ENCODE measurements around the gene HSPA4. TPM values are rescaled to one million over a fixed set of nuclear protein-coding genes. Genes with fewer than 3 reads are reported as not detected.
"Not testable (repeated sequence)": the region's sequence is repeated elsewhere in the genome, so short reads cannot be mapped to it uniquely, and the experiment has no call there.

HSPA4 gene
- total RNA-seq = 10 to 100 TPM; 77.5 to 88.8 (median 85.3) TPM
- 52.1 TPM for polyA plus RNA-seq
- long read RNA-seq, donor 1, full-length matches to known transcripts = 100 of 122 reads
- long read RNA-seq, donor 1, partial matches to known transcripts = 7 of 122 reads
- long read RNA-seq, donor 1, other reads (novel, unspliced or antisense) = 15 of 122 reads
- long read RNA-seq, donor 2, full-length matches to known transcripts = 54 of 61 reads
- long read RNA-seq, donor 2, partial matches to known transcripts = 3 of 61 reads
- long read RNA-seq, donor 2, other reads (novel, unspliced or antisense) = 4 of 61 reads
- long read RNA-seq, donor 3, full-length matches to known transcripts = 260 of 313 reads
- long read RNA-seq, donor 3, partial matches to known transcripts = 33 of 313 reads
- long read RNA-seq, donor 3, other reads (novel, unspliced or antisense) = 20 of 313 reads
- long read RNA-seq, donor 4, full-length matches to known transcripts = 40 of 49 reads
- long read RNA-seq, donor 4, partial matches to known transcripts = 6 of 49 reads
- long read RNA-seq, donor 4, other reads (novel, unspliced or antisense) = 3 of 49 reads

- Histone ChIP-seq H3K4me3 (ENCODE audit: low read length) (peak within 1 kb of the TSS; percentile 84), H3K4me1 (ENCODE audit: control insufficient read depth, insufficient read depth, low read length) (peaks cover 7% of the 10 kb centered on the region), H3K27ac (ENCODE audit: low read length) (peak within 1 kb of the TSS; percentile 100), H3K27me3 (ENCODE audit: control insufficient read depth, insufficient read depth) (no peaks in the 10 kb centered on the region), H3K9me3 (ENCODE audit: control insufficient read depth, low read length) (no peaks in the 10 kb centered on the region)
- ATAC-seq (peak; percentile 95 to 96), DNase-seq (peak; percentile 98)
- intact Hi-C loops (cut with DNase I) = no loop called here
- WGBS = under 1% methylated on average over 68 of the region's 68 CpGs
Measured at GRCh38 chr5:133051542-133052316, at the start of gene HSPA4. HSPA4 (plus strand) TSS chr5:133052013; CDS start chr5:133052251, 238 bp downstream.

- H3K27me3 ChIP-seq (ENCODE audit: control insufficient read depth, insufficient read depth) = no peaks in the 10 kb centered on the region
- H3K4me1 ChIP-seq (ENCODE audit: control insufficient read depth, insufficient read depth, low read length) = no peaks in the 10 kb centered on the region
- H3K4me3 ChIP-seq (ENCODE audit: low read length) = no peak overlapping the region
- intact Hi-C loops (cut with DNase I) = no loop called here
- ATAC-seq (no peak), DNase-seq (no peak)
- WGBS = 75% methylated on average over 1 of the region's 1 CpG
- H3K27ac ChIP-seq (ENCODE audit: low read length) = no peak overlapping the region
- no peaks in the 10 kb centered on the region for H3K9me3 ChIP-seq (ENCODE audit: control insufficient read depth, low read length)
Measured at GRCh38 chr5:133006653-133007052, 45.2 kb upstream of the HSPA4 start.

GRCh38 chr5:133008455-133008854 lies 43.4 kb upstream of the HSPA4 start:
- WGBS = 81% methylated on average over 6 of the region's 6 CpGs
- ATAC-seq; H3K4me1 ChIP-seq (ENCODE audit: control insufficient read depth, insufficient read depth, low read length): not testable (repeated sequence)

GRCh38 chr5:133015466-133015865 lies 36.3 kb upstream of the HSPA4 start:
- no peak overlapping the region for H3K27ac ChIP-seq (ENCODE audit: low read length)
- ATAC-seq (no peak), DNase-seq (no peak)
- no peaks in the 10 kb centered on the region for H3K4me1 ChIP-seq (ENCODE audit: control insufficient read depth, insufficient read depth, low read length)
- H3K27me3 ChIP-seq (ENCODE audit: control insufficient read depth, insufficient read depth) = no peaks in the 10 kb centered on the region
- no peak overlapping the region for H3K4me3 ChIP-seq (ENCODE audit: low read length)
- intact Hi-C loops (cut with DNase I) = no loop called here
- 92% methylated on average over 1 of the region's 1 CpG for WGBS
- no peaks in the 10 kb centered on the region for H3K9me3 ChIP-seq (ENCODE audit: control insufficient read depth, low read length)

More at GRCh38 chr5:133008455-133008854, 43.4 kb upstream of the HSPA4 start:
- intact Hi-C loops (cut with DNase I); H3K9me3 ChIP-seq (ENCODE audit: control insufficient read depth, low read length); H3K4me3 ChIP-seq (ENCODE audit: low read length); DNase-seq; H3K27ac ChIP-seq (ENCODE audit: low read length); H3K27me3 ChIP-seq (ENCODE audit: control insufficient read depth, insufficient read depth): not testable (repeated sequence)

GRCh38 chr5:133017964-133018363 lies 33.8 kb upstream of the HSPA4 start:
- 72% methylated on average over 4 of the region's 4 CpGs for WGBS
- H3K4me3 ChIP-seq (ENCODE audit: low read length) = no peak overlapping the region

GRCh38 chr5:133019471-133019870 lies 32.3 kb upstream of the HSPA4 start:
- DNase-seq; H3K9me3 ChIP-seq (ENCODE audit: control insufficient read depth, low read length); H3K27ac ChIP-seq (ENCODE audit: low read length); H3K27me3 ChIP-seq (ENCODE audit: control insufficient read depth, insufficient read depth); H3K4me3 ChIP-seq (ENCODE audit: low read length); H3K4me1 ChIP-seq (ENCODE audit: control insufficient read depth, insufficient read depth, low read length); ATAC-seq; intact Hi-C loops (cut with DNase I): not testable (repeated sequence)
- 95% methylated on average over 7 of the region's 7 CpGs for WGBS

More at GRCh38 chr5:133017964-133018363, 33.8 kb upstream of the HSPA4 start:
- DNase-seq (no peak), ATAC-seq (no peak)
- Histone ChIP-seq H3K4me1 (ENCODE audit: control insufficient read depth, insufficient read depth, low read length) (no peaks in the 10 kb centered on the region), H3K27ac (ENCODE audit: low read length) (no peak overlapping the region), H3K27me3 (ENCODE audit: control insufficient read depth, insufficient read depth) (no peaks in the 10 kb centered on the region), H3K9me3 (ENCODE audit: control insufficient read depth, low read length) (no peaks in the 10 kb centered on the region)
- intact Hi-C loops (cut with DNase I) = no loop called here

- ATAC-seq (peak; percentile 100), DNase-seq (peak; percentile 95 to 97 (median 97))
- H3K4me1 ChIP-seq (ENCODE audit: control insufficient read depth, insufficient read depth, low read length) = peaks cover 3% of the 10 kb centered on the region
- no peaks in the 10 kb centered on the region for H3K9me3 ChIP-seq (ENCODE audit: control insufficient read depth, low read length)
- peak within 1 kb of the TSS; percentile 83 for H3K27ac ChIP-seq (ENCODE audit: low read length)
- WGBS = under 1% methylated on average over 53 of the region's 53 CpGs
- no peaks in the 10 kb centered on the region for H3K27me3 ChIP-seq (ENCODE audit: control insufficient read depth, insufficient read depth)
- intact Hi-C loops (cut with DNase I) = no loop called here
- H3K4me3 ChIP-seq (ENCODE audit: low read length) = peak within 1 kb of the TSS; percentile 70
Measured at GRCh38 chr5:133025804-133026663, 25.8 kb upstream of the HSPA4 start, which contains the start of gene ZCCHC10. ZCCHC10 (minus strand) TSS chr5:133026549; CDS start chr5:133026537, 12 bp downstream.

GRCh38 chr5:133026664-133027153 lies 25.1 kb upstream of the HSPA4 start:
- no peak overlapping the region for H3K27ac ChIP-seq (ENCODE audit: low read length)
- intact Hi-C loops (cut with DNase I) = no loop called here
- H3K4me1 ChIP-seq (ENCODE audit: control insufficient read depth, insufficient read depth, low read length) = peaks cover 3% of the 10 kb centered on the region
- ATAC-seq (no peak), DNase-seq (no peak)
- H3K9me3 ChIP-seq (ENCODE audit: control insufficient read depth, low read length) = no peaks in the 10 kb centered on the region
- H3K4me3 ChIP-seq (ENCODE audit: low read length) = peak overlapping the region; percentile 70
- 8% methylated on average over 15 of the region's 15 CpGs for WGBS
- no peaks in the 10 kb centered on the region for H3K27me3 ChIP-seq (ENCODE audit: control insufficient read depth, insufficient read depth)

- Histone ChIP-seq H3K9me3 (ENCODE audit: control insufficient read depth, low read length) (no peaks in the 10 kb centered on the region), H3K4me3 (ENCODE audit: low read length) (no peak overlapping the region), H3K4me1 (ENCODE audit: control insufficient read depth, insufficient read depth, low read length) (peaks cover under 1% of the 10 kb centered on the region), H3K27ac (ENCODE audit: low read length) (no peak overlapping the region), H3K27me3 (ENCODE audit: control insufficient read depth, insufficient read depth) (no peaks in the 10 kb centered on the region)
- WGBS = 94% methylated on average over 1 of the region's 1 CpG
- no peak for DNase-seq
- intact Hi-C loops (cut with DNase I) = no loop called here
- ATAC-seq = no peak
Measured at GRCh38 chr5:133029416-133029815, 22.4 kb upstream of the HSPA4 start.

- H3K27ac ChIP-seq (ENCODE audit: low read length) = no peak overlapping the region
- no peaks in the 10 kb centered on the region for H3K4me1 ChIP-seq (ENCODE audit: control insufficient read depth, insufficient read depth, low read length)
- H3K9me3 ChIP-seq (ENCODE audit: control insufficient read depth, low read length) = no peaks in the 10 kb centered on the region
- DNase-seq = no peak
- 58% methylated on average over 2 of the region's 2 CpGs for WGBS
- intact Hi-C loops (cut with DNase I) = no loop called here
- no peaks in the 10 kb centered on the region for H3K27me3 ChIP-seq (ENCODE audit: control insufficient read depth, insufficient read depth)
- ATAC-seq = no peak
- H3K4me3 ChIP-seq (ENCODE audit: low read length) = no peak overlapping the region
Measured at GRCh38 chr5:133030343-133031005, 21.3 kb upstream of the HSPA4 start.

All from right cardiac atrium (tissue), 5 donors.